NCI-H2227 treated with DMSO at 0.1 percent for 48 hours (cell line): ENCODE data around the gene GALNT1.
A peak's percentile ranks its signal among the peaks of the same experiment; 100 is the strongest.

ENCODE experiments used
- DNase-seq: peaks from one replicate; lab custom pipeline; 2025; lab: John Stamatoyannopoulos, UW

GALNT1 gene

GRCh38 chr18:35582899-35583558 is 1.5 kb downstream of the GALNT1 start:
- peak; percentile 39 for DNase-seq

GRCh38 chr18:35584735-35585134 is 3.2 kb downstream of the GALNT1 start:
- DNase-seq, result no peak

GRCh38 chr18:35585608-35586007 is 4.1 kb downstream of the GALNT1 start:
- no peak for DNase-seq

- DNase-seq, result no peak
Measured at GRCh38 chr18:35588122-35588521, 6.6 kb downstream of the GALNT1 start.

GRCh38 chr18:35588995-35589394 is 7.5 kb downstream of the GALNT1 start:
- no peak for DNase-seq

- no peak for DNase-seq
Measured at GRCh38 chr18:35589546-35589945, 8.0 kb downstream of the GALNT1 start.

GRCh38 chr18:35590935-35591334 is 9.4 kb downstream of the GALNT1 start:
- no peak for DNase-seq

- no peak for DNase-seq
Measured at GRCh38 chr18:35592298-35592697, 10.8 kb downstream of the GALNT1 start.

GRCh38 chr18:35593859-35594258 is 12.3 kb downstream of the GALNT1 start:
- no peak for DNase-seq

- DNase-seq, result no peak
Measured at GRCh38 chr18:35597758-35598157, 16.2 kb downstream of the GALNT1 start.

- no peak for DNase-seq
Measured at GRCh38 chr18:35602193-35602820, 20.8 kb downstream of the GALNT1 start.

- DNase-seq, result no peak
Measured at GRCh38 chr18:35603008-35603407, 21.5 kb downstream of the GALNT1 start.

- no peak for DNase-seq
Measured at GRCh38 chr18:35603528-35603927, 22.0 kb downstream of the GALNT1 start.

GRCh38 chr18:35604369-35604768 is 22.8 kb downstream of the GALNT1 start:
- DNase-seq, result no peak

- no peak for DNase-seq
Measured at GRCh38 chr18:35605686-35606417, 24.3 kb downstream of the GALNT1 start.

GRCh38 chr18:35609236-35609635 is 27.7 kb downstream of the GALNT1 start:
- no peak for DNase-seq

GRCh38 chr18:35610089-35610488 is 28.5 kb downstream of the GALNT1 start:
- no peak for DNase-seq

GRCh38 chr18:35610724-35611123 is 29.2 kb downstream of the GALNT1 start:
- DNase-seq, result no peak

GRCh38 chr18:35611518-35611917 is 30.0 kb downstream of the GALNT1 start:
- DNase-seq, result no peak

GRCh38 chr18:35616074-35616473 is 34.5 kb downstream of the GALNT1 start:
- no peak for DNase-seq

GRCh38 chr18:35616664-35617423 is 35.3 kb downstream of the GALNT1 start:
- DNase-seq, result no peak

- no peak for DNase-seq
Measured at GRCh38 chr18:35617865-35618264, 36.3 kb downstream of the GALNT1 start.

- no peak for DNase-seq
Measured at GRCh38 chr18:35618289-35618688, 36.7 kb downstream of the GALNT1 start.
